Stimulated activated CD4-positive, alpha-beta T cell treated with anti-CD3 and anti-CD28 coated beads, Interleukin-2, amount 100 ng/mL, for 48 hours (primary cell): Measurements from ENCODE around the gene HLA-E.
"Not testable (repeated sequence)": the region's sequence is repeated elsewhere in the genome, so short reads cannot be mapped to it uniquely, and the experiment has no call there.

ENCODE experiments used
- DNase-seq, 2 donors: peaks; one replicate each; pipeline ENCODE4 v3.0.0-alpha.2; 2020

The HLA-E gene

GRCh38 chr6:30508890-30509736 is 19.8 kb downstream of the HLA-E start:
- no peak for DNase-seq

- DNase-seq: no peak
Measured at GRCh38 chr6:30510419-30511168, 21.3 kb downstream of the HLA-E start.

GRCh38 chr6:30511169-30511546 is 21.8 kb downstream of the HLA-E start:
- no peak for DNase-seq

GRCh38 chr6:30513451-30513850 is 24.1 kb downstream of the HLA-E start:
- no peak for DNase-seq

- no peak for DNase-seq
Measured at GRCh38 chr6:30515106-30515505, 25.8 kb downstream of the HLA-E start.

GRCh38 chr6:30515944-30516753 is 26.8 kb downstream of the HLA-E start:
- DNase-seq: peak; percentile 80

GRCh38 chr6:30516754-30517076 is 27.4 kb downstream of the HLA-E start:
- not testable (repeated sequence) for DNase-seq

- not testable (repeated sequence) for DNase-seq
Measured at GRCh38 chr6:30517767-30518504, 28.6 kb downstream of the HLA-E start.

- DNase-seq: not testable (repeated sequence)
Measured at GRCh38 chr6:30518505-30519145, 29.3 kb downstream of the HLA-E start.

- no peak for DNase-seq
Measured at GRCh38 chr6:30520522-30520921, 31.2 kb downstream of the HLA-E start.

- DNase-seq: not testable (repeated sequence)
Measured at GRCh38 chr6:30521082-30521481, 31.8 kb downstream of the HLA-E start.

GRCh38 chr6:30521952-30522351 is 32.6 kb downstream of the HLA-E start:
- not testable (repeated sequence) for DNase-seq

- not testable (repeated sequence) for DNase-seq
Measured at GRCh38 chr6:30526444-30526843, 37.1 kb downstream of the HLA-E start.

- peak in 1 of 2 donors; percentile 49 for DNase-seq
Measured at GRCh38 chr6:30529349-30529875, 40.1 kb downstream of the HLA-E start.

GRCh38 chr6:30530014-30530413 is 40.7 kb downstream of the HLA-E start:
- DNase-seq: no peak

- no peak for DNase-seq
Measured at GRCh38 chr6:30533460-30534294, 44.4 kb downstream of the HLA-E start.

GRCh38 chr6:30537931-30538330 is 48.6 kb downstream of the HLA-E start:
- DNase-seq: no peak

- peak; percentile 76 to 79 for DNase-seq
Measured at GRCh38 chr6:30541515-30542403, 52.5 kb downstream of the HLA-E start.

GRCh38 chr6:30542404-30542725 is 53.1 kb downstream of the HLA-E start:
- DNase-seq: no peak

- DNase-seq: no peak
Measured at GRCh38 chr6:30542915-30543314, 53.6 kb downstream of the HLA-E start.
